Erythroblast (primary cell): Measurements from ENCODE around the gene COMMD10.

Experiments used
- GATA1 ChIP-seq: IDR thresholded peaks from 2 replicates; pipeline ENCODE4 v1.6.1; 2011; ENCODE audit warnings: low read depth, mild to moderate bottlenecking, control low read depth, low read length, moderate library complexity
- POLR2A ChIP-seq: IDR thresholded peaks from 2 replicates; pipeline ENCODE4 v1.6.1; 2011; ENCODE audit warnings: mild to moderate bottlenecking, low read length

DNA sequence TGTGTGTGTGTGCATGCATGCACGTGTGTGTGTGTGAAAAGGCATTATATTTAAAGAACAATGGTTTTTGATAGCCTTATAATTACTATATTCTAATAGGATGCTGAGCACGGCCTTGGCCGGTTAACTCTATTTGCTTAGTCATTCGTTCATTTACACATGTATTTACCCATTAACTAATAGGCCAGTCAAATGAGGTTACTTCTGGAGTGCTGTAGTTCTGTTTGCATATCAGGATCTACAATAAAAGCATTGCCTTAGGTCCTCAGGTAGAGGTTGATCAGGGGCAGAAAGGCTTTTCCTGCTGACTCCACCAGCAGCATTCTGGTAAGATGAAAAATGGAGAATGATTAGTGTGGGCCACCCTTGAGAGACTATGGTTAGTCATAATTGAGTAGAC, 219.0 kb downstream of the COMMD10 start:
- TF ChIP-seq POLR2A (no peak), GATA1 (no peak)
